Neural progenitor cell (in vitro differentiated cells): ENCODE results near the gene ADAM23.

Experiments
- CTCF ChIP-seq: fragments of 200-600 bp; sonication (generic); IDR thresholded peaks from 2 replicates; pipeline ENCODE4 v1.5.1; 2017; ENCODE audit warnings: antibody characterized with exemption, mild to moderate bottlenecking
- EZH2 ChIP-seq: fragments of 200-600 bp; sonication (generic); IDR thresholded peaks from 2 replicates; pipeline ENCODE4 v1.6.1; 2017; ENCODE audit warnings: antibody characterized with exemption, mild to moderate bottlenecking, moderate library complexity

DNA sequence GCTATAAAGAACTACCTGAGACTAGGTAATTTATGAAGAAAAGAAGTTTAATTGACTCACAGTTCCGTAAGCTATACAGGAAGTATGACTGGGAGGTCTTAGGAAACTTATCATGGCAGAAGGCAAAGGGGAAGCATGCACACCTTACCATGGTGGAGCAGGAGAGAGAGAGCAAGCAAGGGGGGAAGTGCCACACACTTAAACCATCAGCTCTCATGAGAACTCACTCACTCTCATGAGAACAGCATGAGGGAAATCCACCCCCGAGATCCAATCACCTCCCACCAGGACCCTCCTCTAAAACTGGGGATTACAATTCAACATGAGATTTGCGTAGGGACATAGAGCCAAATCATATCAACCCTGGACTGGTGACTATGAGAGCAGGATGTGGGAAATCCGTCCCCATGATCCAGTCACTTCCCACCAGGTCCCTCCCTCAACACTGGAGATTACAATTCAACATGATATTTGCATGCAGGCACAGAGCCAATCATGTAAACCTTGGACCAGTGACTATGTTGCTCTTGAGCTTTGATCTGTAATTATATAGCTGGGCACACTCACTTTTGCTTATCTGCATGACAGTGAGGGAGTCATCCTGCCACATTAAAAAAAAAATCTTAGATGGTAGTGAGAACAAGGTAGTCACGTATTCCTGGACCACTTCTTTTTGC, 12.9 kb downstream of the ADAM23 start:
- no peak for TF ChIP-seq CTCF
- TF ChIP-seq EZH2 = no peak
